Lower lobe of right lung (tissue), 2 donors: Measurements from ENCODE around the gene ZNF70. TPM values are rescaled to one million over a fixed set of nuclear protein-coding genes. Genes with fewer than 3 reads are reported as not detected.

Experiments used
- ATAC-seq, 2 donors: fragments of 200-7000 bp; cut with Tn5 transposase; one replicate each; pipeline ENCODE4 v1.9.1; 2020 to 2022; ENCODE audit warnings: mild to moderate bottlenecking in 2 of 2, moderate library complexity in 2 of 2
- DNase-seq: peaks from one replicate; pipeline ENCODE4 v3.0.0-alpha.2; 2020
- H3K27ac ChIP-seq: fragments of 200-600 bp; one replicate; pipeline ENCODE4 v1.8.0; 2022
- H3K27me3 ChIP-seq: fragments of 200-600 bp; one replicate; pipeline ENCODE4 v1.8.0; 2022; ENCODE audit warnings: low read depth
- H3K36me3 ChIP-seq: fragments of 200-600 bp; one replicate; pipeline ENCODE4 v1.8.0; 2022; ENCODE audit warnings: mild to moderate bottlenecking
- H3K4me1 ChIP-seq: fragments of 200-600 bp; one replicate; pipeline ENCODE4 v1.8.0; 2022
- H3K4me3 ChIP-seq: fragments of 200-600 bp; one replicate; pipeline ENCODE4 v1.8.0; 2022; ENCODE audit warnings: mild to moderate bottlenecking
- H3K9me3 ChIP-seq: fragments of 200-600 bp; one replicate; pipeline ENCODE4 v1.8.0; 2022
- CTCF ChIP-seq: fragments of 200-600 bp; IDR thresholded peaks from one replicate; pipeline ENCODE4 v1.8.0; 2022; ENCODE audit warnings: antibody characterized with exemption, mild to moderate bottlenecking
- intact Hi-C: fragments of 100-400 bp; cut with DNase I; formaldehyde crosslinking; loops from one replicate; pipeline ENCODE4 v1.11.0; 2022
- total RNA-seq: library from RNA; stranded (reverse); fragmentation: NEBNext Ultra II Directional; extraction: Animal tissue kit (Norgen Biotek cat#: 25700); gene quantifications from one replicate; pipeline ENCODE4 v1.2.1, GENCODE V29; 2021
- donor health status: DM: no; HTN: yes; CAD: no; lungs with severe emphysema.

Gene ZNF70
- total RNA-seq, 1 donor from 2014 or later, result 5.7 TPM

DNA sequence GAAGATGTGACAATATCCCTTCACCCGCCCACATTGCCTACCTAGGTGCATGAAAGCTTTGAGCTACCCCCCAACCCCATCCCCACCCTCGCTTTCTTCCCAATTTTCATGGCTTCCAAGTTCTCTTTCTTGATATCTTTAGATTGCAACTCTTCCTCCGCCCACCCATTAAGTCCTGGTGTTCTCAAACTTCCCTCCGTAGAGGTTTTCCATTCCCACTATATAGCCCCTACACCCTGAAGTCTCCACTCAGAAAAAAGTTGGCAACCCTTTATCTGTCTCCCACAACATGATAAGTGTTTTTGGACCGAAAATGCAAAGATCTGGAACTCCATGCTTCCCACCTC is 572 bp downstream of the ZNF70 start:
- peak overlapping the region; percentile 70 for H3K4me3 ChIP-seq
- intact Hi-C loops, result no loop called here
- DNase-seq (no peak), ATAC-seq (no peak)
- peaks cover 14% of the 10 kb centered on the region for H3K4me1 ChIP-seq
- no peaks in the 10 kb centered on the region for H3K36me3 ChIP-seq
- no peak for TF ChIP-seq CTCF
- no peaks in the 10 kb centered on the region for H3K9me3 ChIP-seq
- H3K27me3 ChIP-seq, result no peaks in the 10 kb centered on the region
- peak overlapping the region; percentile 93 for H3K27ac ChIP-seq

DNA sequence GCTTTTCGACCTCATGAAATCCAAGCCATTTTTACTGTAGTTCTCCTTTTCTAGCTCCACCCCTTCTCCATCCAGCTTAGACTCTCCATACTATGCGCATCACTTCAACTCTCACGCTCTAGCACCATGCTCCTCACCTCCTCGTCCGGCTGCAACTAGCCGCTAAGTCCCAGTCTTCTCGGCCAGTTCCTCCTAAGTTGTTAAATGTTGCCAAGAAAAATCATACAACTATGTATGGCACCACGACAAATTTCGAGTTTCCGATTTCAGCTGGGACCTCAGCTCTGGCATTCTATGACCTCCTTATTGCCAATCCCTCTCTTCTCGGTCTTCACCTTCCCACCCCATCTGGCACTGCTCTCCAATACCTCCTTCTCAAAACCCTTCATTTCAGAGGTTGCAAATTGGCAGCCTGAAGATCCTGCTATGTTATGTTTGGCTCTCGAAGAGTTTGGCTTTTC is 1.0 kb downstream of the ZNF70 start:
- no peak overlapping the region for H3K27ac ChIP-seq
- H3K4me3 ChIP-seq, result peak overlapping the region; percentile 70
- H3K36me3 ChIP-seq, result peaks cover 3% of the 10 kb centered on the region

GRCh38 chr22:23745791-23746190 is 5.1 kb downstream of the ZNF70 start:
- no peak for DNase-seq
- Histone ChIP-seq H3K27me3 (no peaks in the 10 kb centered on the region), H3K4me3 (no peak overlapping the region), H3K27ac (no peak overlapping the region), H3K4me1 (peaks cover 8% of the 10 kb centered on the region), H3K9me3 (no peaks in the 10 kb centered on the region), H3K36me3 (peaks cover 32% of the 10 kb centered on the region)
- intact Hi-C loops, result no loop called here
- no peak for ATAC-seq
- TF ChIP-seq CTCF, result no peak

More for the DNA sequence above, 1.0 kb downstream of the ZNF70 start:
- no peaks in the 10 kb centered on the region for H3K27me3 ChIP-seq
- H3K9me3 ChIP-seq, result no peaks in the 10 kb centered on the region
- intact Hi-C loops, result no loop called here
- ATAC-seq, result no peak
- H3K4me1 ChIP-seq, result peaks cover 14% of the 10 kb centered on the region
- DNase-seq, result no peak
- TF ChIP-seq CTCF, result no peak

DNA sequence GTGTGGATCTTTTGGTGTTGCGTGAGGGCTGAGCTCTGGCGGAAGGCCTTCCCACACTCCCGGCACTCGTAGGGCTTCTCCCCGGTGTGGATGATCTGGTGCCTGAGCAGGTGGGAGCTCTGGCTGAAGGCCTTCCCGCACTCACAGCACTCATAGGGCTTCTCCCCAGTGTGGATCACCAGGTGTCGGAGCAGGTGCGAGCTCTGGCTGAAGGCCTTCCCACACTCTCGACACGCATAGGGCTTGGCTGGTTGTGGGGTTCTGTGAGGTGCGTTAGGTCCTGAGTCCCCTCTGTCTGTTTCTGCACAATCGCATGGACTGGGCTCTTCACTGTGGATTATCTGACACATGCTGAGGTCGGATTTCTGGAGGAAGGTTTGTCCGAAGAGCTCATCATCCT is 6.4 kb downstream of the ZNF70 start:
- intact Hi-C loops, result no loop called here
- no peak for TF ChIP-seq CTCF
- ATAC-seq (no peak), DNase-seq (no peak)
- no peaks in the 10 kb centered on the region for H3K4me1 ChIP-seq
- peaks cover 32% of the 10 kb centered on the region for H3K36me3 ChIP-seq
- no peaks in the 10 kb centered on the region for H3K9me3 ChIP-seq
- no peaks in the 10 kb centered on the region for H3K27me3 ChIP-seq
- no peak overlapping the region for H3K4me3 ChIP-seq
- no peak overlapping the region for H3K27ac ChIP-seq

DNA sequence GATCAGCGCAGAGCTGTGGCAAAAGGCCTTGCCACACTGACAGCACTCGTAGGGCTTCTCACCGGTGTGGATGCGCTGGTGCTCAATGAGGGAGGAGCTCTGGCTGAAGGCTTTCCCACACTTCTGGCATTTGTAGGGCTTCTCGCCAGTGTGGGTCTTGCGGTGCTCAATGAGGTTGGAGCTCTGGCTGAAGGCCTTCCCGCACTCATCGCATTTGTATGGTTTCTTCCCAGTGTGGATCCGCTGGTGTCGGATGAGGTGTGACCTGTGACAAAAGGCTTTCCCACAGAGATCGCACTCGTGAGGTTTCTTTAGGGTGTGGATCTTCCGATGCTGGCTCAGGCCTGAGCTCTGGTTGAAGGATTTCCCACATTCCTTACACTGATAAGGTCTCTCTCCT is 6.9 kb downstream of the ZNF70 start:
- Histone ChIP-seq H3K4me3 (no peak overlapping the region), H3K27ac (no peak overlapping the region), H3K36me3 (peaks cover 32% of the 10 kb centered on the region), H3K9me3 (no peaks in the 10 kb centered on the region), H3K27me3 (no peaks in the 10 kb centered on the region), H3K4me1 (no peaks in the 10 kb centered on the region)
- TF ChIP-seq CTCF, result no peak
- DNase-seq, result no peak
- intact Hi-C loops, result no loop called here
- ATAC-seq, result no peak

DNA sequence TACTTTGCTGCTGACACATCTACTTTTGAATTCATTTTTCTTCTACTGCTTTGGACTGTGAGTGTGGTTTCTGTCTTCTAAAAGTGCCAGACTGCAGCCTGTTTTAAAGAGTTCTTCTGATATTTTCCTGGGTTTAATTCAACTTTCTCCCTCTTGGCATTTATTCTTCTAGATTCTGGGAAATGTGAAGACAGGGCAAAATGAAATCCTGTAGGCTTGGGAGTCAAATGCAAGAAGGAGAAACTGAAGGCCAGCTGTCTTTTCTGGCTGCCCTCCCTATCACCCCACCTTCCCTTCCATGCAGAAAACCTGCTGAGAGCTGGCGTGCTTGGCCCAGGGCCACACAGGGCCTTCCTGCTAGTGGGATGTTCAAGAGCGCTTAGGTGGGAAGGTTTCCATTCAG is 7.6 kb downstream of the ZNF70 start:
- DNase-seq (no peak), ATAC-seq (no peak)
- intact Hi-C loops, result no loop called here
- H3K36me3 ChIP-seq, result peaks cover 32% of the 10 kb centered on the region
- no peak overlapping the region for H3K4me3 ChIP-seq
- no peak overlapping the region for H3K27ac ChIP-seq
- no peak for TF ChIP-seq CTCF
- no peaks in the 10 kb centered on the region for H3K9me3 ChIP-seq
- H3K4me1 ChIP-seq, result no peaks in the 10 kb centered on the region
- H3K27me3 ChIP-seq, result no peaks in the 10 kb centered on the region
